SK-N-SH (cell line): Measurements from ENCODE around the gene TVP23C. TPM values are rescaled to one million over a fixed set of nuclear protein-coding genes. Genes with fewer than 3 reads are reported as not detected.

Experiments
- CTCF ChIA-PET: fragments of 300-600, 350-600 bp; formaldehyde crosslinking; extraction: SDS; loops from one replicate; lab custom pipeline; 2021; lab: Yijun Ruan, JAX
- POLR2A ChIA-PET: fragments of 350-600 bp; sonication (Branson Sonifier 250); formaldehyde crosslinking; extraction: SDS; loops from one replicate; lab custom pipeline; 2020; ENCODE audit warnings: antibody characterized with exemption, inconsistent platforms; lab: Yijun Ruan, JAX
- DNase-seq: peaks from one replicate; pipeline ENCODE4 v3.0.0; 2012
- H2AFZ ChIP-seq: fragments of 200-600 bp; sonication (generic); 2 replicates; pipeline ENCODE4 v1.8.1; 2016; ENCODE audit warnings: antibody characterized with exemption, mild to moderate bottlenecking, low read depth
- H3F3A ChIP-seq: fragments of 200-600 bp; sonication (generic); replicated peaks from 2 replicates; pipeline ENCODE3; 2016; ENCODE audit warnings: antibody characterized with exemption, mild to moderate bottlenecking; ENCODE audit not compliant: insufficient read depth
- H3K27ac ChIP-seq, 2 experiments: fragments of 200-500 bp in 1 of 2; fragments of 200-600 bp in 1 of 2; sonication (Bioruptor generic) in 1 of 2; sonication (generic), shearing (Covaris generic) in 1 of 2; 2 replicates each; pipeline versions ENCODE4 v1.5.1 to v1.6.1; 2014 to 2016; ENCODE audit warnings: low read depth in 2 of 2, inconsistent platforms in 1 of 2, low read length in 1 of 2, mild to moderate bottlenecking in 1 of 2, mixed read lengths in 1 of 2
- H3K27me3 ChIP-seq: fragments of 200-600 bp; sonication (generic), shearing (Covaris generic); 2 replicates; pipeline ENCODE4 v1.6.1; 2016; ENCODE audit warnings: mixed run types; ENCODE audit not compliant: insufficient read depth
- H3K36me3 ChIP-seq, 2 experiments: fragments of 200-500 bp in 1 of 2; fragments of 200-600 bp in 1 of 2; sonication (Bioruptor generic) in 1 of 2; sonication (generic) in 1 of 2; replicated peaks in 1 of 2; 2 replicates each; pipeline versions ENCODE3 to v1.5.1; 2014 to 2016; ENCODE audit warnings: low read length in 1 of 2, mild to moderate bottlenecking in 1 of 2; ENCODE audit not compliant: insufficient read depth in 2 of 2, control insufficient read depth in 1 of 2
- H3K4me1 ChIP-seq, 2 experiments: fragments of 200-500 bp in 1 of 2; fragments of 200-600 bp in 1 of 2; sonication (Bioruptor generic) in 1 of 2; sonication (generic), shearing (Covaris generic) in 1 of 2; 2 replicates each; pipeline versions ENCODE4 v1.5.1 to v1.6.1; 2014 to 2016; ENCODE audit warnings: low read depth in 1 of 2, low read length in 1 of 2, mixed run types in 1 of 2; ENCODE audit not compliant: insufficient read depth in 2 of 2, control insufficient read depth in 1 of 2
- H3K4me2 ChIP-seq: fragments of 200-600 bp; sonication (generic), shearing (Covaris generic); 2 replicates; pipeline ENCODE4 v1.6.1; 2017; ENCODE audit warnings: mixed run types
- H3K4me3 ChIP-seq, 2 experiments: fragments of 200-500 bp in 1 of 2; fragments of 200-600 bp in 1 of 2; sonication (Bioruptor generic) in 1 of 2; sonication (generic), shearing (Covaris generic) in 1 of 2; 2 replicates each; pipeline versions ENCODE4 v1.5.1 to v1.8.1; 2014 to 2016; ENCODE audit warnings: low read depth in 2 of 2, inconsistent platforms in 1 of 2, low read length in 1 of 2, mild to moderate bottlenecking in 1 of 2, mixed read lengths in 1 of 2, moderate library complexity in 1 of 2
- H3K79me2 ChIP-seq: fragments of 200-600 bp; sonication (generic); 2 replicates; pipeline ENCODE4 v1.8.1; 2017; ENCODE audit warnings: mild to moderate bottlenecking; ENCODE audit not compliant: insufficient read depth
- H3K9ac ChIP-seq: fragments of 200-600 bp; sonication (generic); 2 replicates; pipeline ENCODE4 v1.6.1; 2017; ENCODE audit warnings: mixed run types
- H3K9me2 ChIP-seq: fragments of 200-600 bp; sonication (generic); 2 replicates; pipeline ENCODE4 v1.6.1; 2017; ENCODE audit warnings: mixed run types
- H3K9me3 ChIP-seq: fragments of 200-600 bp; sonication (generic); 2 replicates; pipeline ENCODE4 v1.6.1; 2017; ENCODE audit warnings: mixed run types, mild to moderate bottlenecking, moderate library complexity
- H4K20me1 ChIP-seq: fragments of 200-600 bp; sonication (generic); 2 replicates; pipeline ENCODE4 v1.6.1; 2017; ENCODE audit warnings: mild to moderate bottlenecking, mixed run types; ENCODE audit not compliant: insufficient read depth
- ELF1 ChIP-seq: IDR thresholded peaks from 2 replicates; pipeline ENCODE4 v1.4.0; 2012
- EP300 ChIP-seq, 2 experiments: IDR thresholded peaks; 2 replicates each; pipeline versions ENCODE4 v1.4.0 to v1.6.1; 2012; ENCODE audit warnings: borderline replicate concordance in 1 of 2, low read depth in 1 of 2, low read length in 1 of 2
- FOSL2 ChIP-seq: IDR thresholded peaks from 2 replicates; pipeline ENCODE4 v1.4.0; 2012; ENCODE audit warnings: low read depth, mild to moderate bottlenecking, moderate library complexity, borderline replicate concordance
- FOXM1 ChIP-seq: IDR thresholded peaks from 2 replicates; pipeline ENCODE4 v1.4.0; 2012; ENCODE audit warnings: low read depth, mild to moderate bottlenecking
- GABPA ChIP-seq: IDR thresholded peaks from 2 replicates; pipeline ENCODE4 v1.4.0; 2012; ENCODE audit warnings: low read depth, mild to moderate bottlenecking
- MEF2A ChIP-seq: IDR thresholded peaks from 2 replicates; pipeline ENCODE4 v1.4.0; 2012; ENCODE audit warnings: low read depth, borderline replicate concordance
- MXI1 ChIP-seq: IDR thresholded peaks from 2 replicates; pipeline ENCODE4 v1.6.1; 2012; ENCODE audit warnings: mild to moderate bottlenecking, low read depth, low read length, improper control_type of control experiment
- NRF1 ChIP-seq: IDR thresholded peaks from 2 replicates; pipeline ENCODE4 v1.6.1; 2012; ENCODE audit warnings: low read depth, mild to moderate bottlenecking, low read length
- RAD21 ChIP-seq: IDR thresholded peaks from 2 replicates; pipeline ENCODE4 v1.6.1; 2012; ENCODE audit warnings: mild to moderate bottlenecking, low read length
- RCOR1 ChIP-seq: fragments of 150-350 bp; IDR thresholded peaks from 2 replicates; pipeline ENCODE4 v1.6.1; 2017; ENCODE audit warnings: antibody characterized with exemption, low read length
- REST ChIP-seq: IDR thresholded peaks from 2 replicates; pipeline ENCODE4 v1.6.1; 2012; ENCODE audit warnings: mild to moderate bottlenecking, low read depth, low read length, moderate library complexity
- RFX5 ChIP-seq: IDR thresholded peaks from 2 replicates; pipeline ENCODE4 v1.6.1; 2012; ENCODE audit warnings: mild to moderate bottlenecking, improper control_type of control experiment, low read length
- RXRA ChIP-seq: IDR thresholded peaks from 2 replicates; pipeline ENCODE4 v1.4.0; 2012; ENCODE audit warnings: low read depth, mild to moderate bottlenecking, borderline replicate concordance
- SMC3 ChIP-seq: IDR thresholded peaks from 2 replicates; pipeline ENCODE4 v1.6.1; 2012; ENCODE audit warnings: low read depth, low read length, improper control_type of control experiment
- TAF1 ChIP-seq: IDR thresholded peaks from 2 replicates; pipeline ENCODE4 v1.6.1; 2012; ENCODE audit warnings: low read depth, mild to moderate bottlenecking, low read length, moderate library complexity, borderline replicate concordance
- TEAD4 ChIP-seq: IDR thresholded peaks from 2 replicates; pipeline ENCODE4 v1.4.0; 2012; ENCODE audit warnings: mild to moderate bottlenecking, borderline replicate concordance; ENCODE audit not compliant: insufficient read depth
- USF1 ChIP-seq: IDR thresholded peaks from 2 replicates; pipeline ENCODE4 v1.4.0; 2012; ENCODE audit warnings: low read depth, borderline replicate concordance
- YY1 ChIP-seq: IDR thresholded peaks from 2 replicates; pipeline ENCODE4 v1.4.0; 2012; ENCODE audit warnings: low read depth, mild to moderate bottlenecking
- ZBTB33 ChIP-seq: IDR thresholded peaks from 2 replicates; pipeline ENCODE4 v1.4.0; 2012; ENCODE audit warnings: low read depth, borderline replicate concordance
- WGBS: methylation state at CpG from one replicate; pipeline ENCODE4 v1.1.6; 2017; ENCODE audit warnings: low lambda C conversion rate; 5-methylcytosine and 5-hydroxymethylcytosine counted together
- polyA plus RNA-seq, 3 experiments: library from polyadenylated mRNA; depleted of rRNA; stranded (reverse); fragments of >200 nt; gene quantifications; 2 replicates each; pipeline ENCODE4 v1.2.3, GENCODE V29; 2012

TVP23C gene
- polyA plus RNA-seq, 1 of the 3 experiments (the other 2 are of a cell fraction): 4.7 TPM

- Histone ChIP-seq H3K4me2 (no peak overlapping the region), H3K36me3 (no peaks in the 10 kb centered on the region), H4K20me1 (no peaks in the 10 kb centered on the region), H3F3A (peaks cover 6% of the 10 kb centered on the region), H3K79me2 (no peaks in the 10 kb centered on the region), H3K9ac (no peak overlapping the region), H3K4me3 (no peak overlapping the region), H3K9me3 (no peaks in the 10 kb centered on the region), H3K27me3 (no peaks in the 10 kb centered on the region), H2AFZ (no peak overlapping the region), H3K27ac (no peak overlapping the region), H3K9me2 (no peaks in the 10 kb centered on the region), H3K4me1 (peaks cover 19 to 29% of the 10 kb centered on the region in 2 experiments; a peak in 1 of 4 replicates)
- POLR2A ChIA-PET: no interaction called here
- DNase-seq: no peak
- 97% methylated on average over 2 of the region's 2 CpGs for WGBS
- no peak for TF ChIP-seq RFX5
- TF ChIP-seq MXI1: no peak
- no peak for TF ChIP-seq FOSL2
- CTCF ChIA-PET: interaction anchor here (1.5 kb wide), 1 partner anchor 38 kb away, joined by 7 read pairs; no protein-coding TSS in a partner anchor
These were observed 98.1 kb downstream of the TVP23C start for GRCh38 chr17:15465045-15465701.

GRCh38 chr17:15464231-15464985 lies 98.9 kb downstream of the TVP23C start:
- Histone ChIP-seq H2AFZ (no peak overlapping the region), H3K9ac (no peak overlapping the region), H3K27me3 (no peaks in the 10 kb centered on the region), H3K4me3 (no peak overlapping the region)
- TF ChIP-seq TAF1 (no peak), RCOR1 (no peak), REST (no peak), USF1 (no peak), SMC3 (no peak), TEAD4 (no peak), ELF1 (no peak), RXRA (no peak), MEF2A (no peak), MXI1 (no peak), RAD21 (no peak), EP300 (IDR thresholded peaks at IDR 0.05; ENCODE audit: borderline replicate concordance in 1 of 2, low read depth in 1 of 2, low read length in 1 of 2) (no peak), NRF1 (no peak), FOSL2 (no peak), FOXM1 (no peak), ZBTB33 (no peak), GABPA (no peak), RFX5 (no peak), YY1 (no peak)
- TF ChIP-seq, all 33 proteins: peak for 0
- ChIA-PET POLR2A (interaction anchor here (0.7 kb wide), 1 partner anchor 66 kb away, joined by 3 read pairs; no protein-coding TSS in a partner anchor), CTCF (interaction anchor here (1.0 to 1.5 kb wide), 3 partner anchors 18 to 38 kb away, joined by 3 to 7 read pairs (median 3); no protein-coding TSS in a partner anchor)
- H3F3A ChIP-seq: peaks cover 6% of the 10 kb centered on the region
- H3K4me1 ChIP-seq: peaks cover 14 to 22% of the 10 kb centered on the region in 2 experiments; a peak in 1 of 4 replicates
- H3K9me2 ChIP-seq: no peaks in the 10 kb centered on the region
- no peak for DNase-seq
- H4K20me1 ChIP-seq: no peaks in the 10 kb centered on the region
- no peaks in the 10 kb centered on the region for H3K79me2 ChIP-seq
- H3K4me2 ChIP-seq: no peak overlapping the region
- H3K9me3 ChIP-seq: no peaks in the 10 kb centered on the region
- WGBS: 82% methylated on average over 7 of the region's 11 CpGs
- no peak overlapping the region for H3K27ac ChIP-seq
- H3K36me3 ChIP-seq: no peaks in the 10 kb centered on the region
